Anterior cingulate cortex (tissue), 58 donors: Measurements from ENCODE around the gene COL26A1.

Source experiments
- DNase-seq, 58 donors: peaks; one replicate each; lab custom pipeline; 2025; lab: John Stamatoyannopoulos, UW

Gene COL26A1

GRCh38 chr7:101522021-101522420 is 159.3 kb downstream of the COL26A1 start:
- DNase-seq: no peak

- DNase-seq: peak in 51 of 58 donors; percentile 2 to 83 (median 50)
These were observed 165.4 kb downstream of the COL26A1 start for GRCh38 chr7:101527844-101528667.

- no peak for DNase-seq
These were observed 166.9 kb downstream of the COL26A1 start for GRCh38 chr7:101529560-101529959.

GRCh38 chr7:101531726-101532357 is 169.2 kb downstream of the COL26A1 start:
- no peak for DNase-seq

- no peak for DNase-seq
These were observed 169.9 kb downstream of the COL26A1 start for GRCh38 chr7:101532400-101533102.

- no peak for DNase-seq
These were observed 170.4 kb downstream of the COL26A1 start for GRCh38 chr7:101533103-101533465.

- DNase-seq: no peak
These were observed 171.5 kb downstream of the COL26A1 start for GRCh38 chr7:101534015-101534803.

GRCh38 chr7:101534873-101535272 is 172.2 kb downstream of the COL26A1 start:
- DNase-seq: no peak

- DNase-seq: no peak
These were observed 172.7 kb downstream of the COL26A1 start for GRCh38 chr7:101535351-101535751.

- peak in 1 of 58 donors; percentile 0 for DNase-seq
These were observed 173.6 kb downstream of the COL26A1 start for GRCh38 chr7:101536232-101536631.

GRCh38 chr7:101536668-101537067 is 174.0 kb downstream of the COL26A1 start:
- no peak for DNase-seq

- peak in 1 of 58 donors; percentile 0 for DNase-seq
These were observed 174.5 kb downstream of the COL26A1 start for GRCh38 chr7:101537205-101537604.

- no peak for DNase-seq
These were observed 175.4 kb downstream of the COL26A1 start for GRCh38 chr7:101537935-101538595.

GRCh38 chr7:101538596-101539459 is 176.2 kb downstream of the COL26A1 start:
- DNase-seq: peak in 39 of 58 donors; percentile 0 to 69 (median 12)

GRCh38 chr7:101539784-101540183 is 177.1 kb downstream of the COL26A1 start:
- DNase-seq: no peak

GRCh38 chr7:101542527-101543241 is 180.0 kb downstream of the COL26A1 start:
- DNase-seq: peak in 50 of 58 donors; percentile 3 to 79 (median 23)

GRCh38 chr7:101543242-101543766 is 180.6 kb downstream of the COL26A1 start:
- no peak for DNase-seq

- DNase-seq: no peak
These were observed 181.2 kb downstream of the COL26A1 start for GRCh38 chr7:101543846-101544245.
